Measurements from ENCODE around the gene ITGA11. TPM values are rescaled to one million over a fixed set of nuclear protein-coding genes. Genes with fewer than 3 reads are reported as not detected.

The ITGA11 gene
- total and polyA plus RNA-seq, 2 donors (not counting 1 experiment from before 2014, with no cell fraction given): not detected

GRCh38 chr15:68376447-68377060 lies 55.4 kb downstream of the ITGA11 start:
- peaks cover 6 to 9% of the 10 kb centered on the region in 2 donors for H3K4me1 ChIP-seq (ENCODE audit: control insufficient read depth in 2 of 2, insufficient read depth in 2 of 2, low read length in 2 of 2)
- no peak for ATAC-seq (ENCODE audit: low read depth)
- H3K4me3 ChIP-seq (ENCODE audit: control extremely low read depth in 1 of 5, extremely low read depth in 1 of 5, insufficient read depth in 1 of 5, low read depth in 2 of 5, low read length in 4 of 5): no peak overlapping the region
- intact Hi-C loops (cut with micrococcal nuclease): no loop called here
- ChIA-PET CTCF (no interaction called here), POLR2A (no interaction called here)
- no peaks in the 10 kb centered on the region for H4K20me1 ChIP-seq (ENCODE audit: control insufficient read depth, insufficient read depth, low read length, poor library complexity, severe bottlenecking)
- no peaks in the 10 kb centered on the region for H3K9me3 Mint-ChIP-seq (ENCODE audit: insufficient read depth)
- no peak overlapping the region for H3K9ac ChIP-seq (ENCODE audit: low read length)
- H3K27ac ChIP-seq (ENCODE audit: low read length in 2 of 2): no peak overlapping the region
- H3K27me3 ChIP-seq (replicated peaks in 1 of 4; ENCODE audit: control extremely low read depth in 1 of 4, control insufficient read depth in 3 of 4, insufficient read depth in 4 of 4, low read length in 3 of 4): no peaks in the 10 kb centered on the region
- H3K27me3 Mint-ChIP-seq: peaks cover 2% of the 10 kb centered on the region
- H3K4me1 Mint-ChIP-seq: peaks cover 10% of the 10 kb centered on the region
- H3K27ac Mint-ChIP-seq: no peak overlapping the region
- H3K79me2 ChIP-seq (ENCODE audit: control insufficient read depth, insufficient read depth, low read length): no peaks in the 10 kb centered on the region
- H3K36me3 ChIP-seq (replicated peaks in 1 of 2; ENCODE audit: control extremely low read depth in 1 of 2, control insufficient read depth in 1 of 2, extremely low read depth in 1 of 2, insufficient read depth in 2 of 2, low read length in 1 of 2): no peaks in the 10 kb centered on the region
- TF ChIP-seq EZH2 (IDR thresholded peaks at IDR 0.05; ENCODE audit: borderline replicate concordance, insufficient read depth, low read depth, low read length, poor library complexity, severe bottlenecking) (no peak), CTCF (IDR thresholded peaks at IDR 0.05) (no peak)
- no peak overlapping the region for H2AFZ ChIP-seq (ENCODE audit: insufficient read depth, low read depth, low read length, poor library complexity, severe bottlenecking)
- DNase-seq: no peak
- no peaks in the 10 kb centered on the region for H3K9me3 ChIP-seq (ENCODE audit: control extremely low read depth in 1 of 3, control insufficient read depth in 2 of 3, insufficient read depth in 1 of 3, low read length in 2 of 3)
- H3K4me2 ChIP-seq (replicated peaks; ENCODE audit: low read depth, low read length, poor library complexity, severe bottlenecking): no peak overlapping the region
- H3K4me3 Mint-ChIP-seq: no peak overlapping the region

GRCh38 chr15:68375716-68376220 lies 56.2 kb downstream of the ITGA11 start:
- no peaks in the 10 kb centered on the region for H3K36me3 ChIP-seq (replicated peaks in 1 of 2; ENCODE audit: control extremely low read depth in 1 of 2, control insufficient read depth in 1 of 2, extremely low read depth in 1 of 2, insufficient read depth in 2 of 2, low read length in 1 of 2)
- no peak overlapping the region for H3K9ac ChIP-seq (ENCODE audit: low read length)
- no peaks in the 10 kb centered on the region for H3K9me3 ChIP-seq (ENCODE audit: control extremely low read depth in 1 of 3, control insufficient read depth in 2 of 3, insufficient read depth in 1 of 3, low read length in 2 of 3)
- DNase-seq (no peak), ATAC-seq (ENCODE audit: low read depth) (no peak)
- Mint-ChIP-seq H3K27me3 (peaks cover 2% of the 10 kb centered on the region), H3K27ac (no peak overlapping the region), H3K4me3 (no peak overlapping the region), H3K4me1 (peaks cover 10% of the 10 kb centered on the region), H3K9me3 (ENCODE audit: insufficient read depth) (no peaks in the 10 kb centered on the region)
- TF ChIP-seq CTCF (IDR thresholded peaks at IDR 0.05) (no peak), EZH2 (IDR thresholded peaks at IDR 0.05; ENCODE audit: borderline replicate concordance, insufficient read depth, low read depth, low read length, poor library complexity, severe bottlenecking) (no peak)
- no peak overlapping the region for H2AFZ ChIP-seq (ENCODE audit: insufficient read depth, low read depth, low read length, poor library complexity, severe bottlenecking)
- H3K27me3 ChIP-seq (replicated peaks in 1 of 4; ENCODE audit: control extremely low read depth in 1 of 4, control insufficient read depth in 3 of 4, insufficient read depth in 4 of 4, low read length in 3 of 4): no peaks in the 10 kb centered on the region
- H3K4me1 ChIP-seq (ENCODE audit: control insufficient read depth in 2 of 2, insufficient read depth in 2 of 2, low read length in 2 of 2): peaks cover 6 to 9% of the 10 kb centered on the region in 2 donors
- intact Hi-C loops (cut with micrococcal nuclease): no loop called here
- H3K79me2 ChIP-seq (ENCODE audit: control insufficient read depth, insufficient read depth, low read length): no peaks in the 10 kb centered on the region
- no peak overlapping the region for H3K27ac ChIP-seq (ENCODE audit: low read length in 2 of 2)
- no peak overlapping the region for H3K4me2 ChIP-seq (replicated peaks; ENCODE audit: low read depth, low read length, poor library complexity, severe bottlenecking)
- no peaks in the 10 kb centered on the region for H4K20me1 ChIP-seq (ENCODE audit: control insufficient read depth, insufficient read depth, low read length, poor library complexity, severe bottlenecking)
- ChIA-PET POLR2A (no interaction called here), CTCF (no interaction called here)
- no peak overlapping the region for H3K4me3 ChIP-seq (ENCODE audit: control extremely low read depth in 1 of 5, extremely low read depth in 1 of 5, insufficient read depth in 1 of 5, low read depth in 2 of 5, low read length in 4 of 5)
- 67% methylated on average over 1 of the region's 6 CpGs for WGBS (ENCODE audit: insufficient coverage)
